HG03196 (cell line): ENCODE results near the gene CD3G.
"Not testable (repeated sequence)": the region's sequence is repeated elsewhere in the genome, so short reads cannot be mapped to it uniquely, and the experiment has no call there.

ENCODE experiments used
- ATAC-seq: cut with Tn5 transposase; IDR thresholded peaks from one replicate; pipeline ENCODE4 v1.9.1; 2021; ENCODE audit not compliant: unreplicated experiment

The CD3G gene

GRCh38 chr11:118343981-118344515 lies at the start of gene CD3G:
TSS of gene CD3G (plus strand) at chr11:118344344. CDS start at chr11:118344424, 80 bp downstream.
- no peak for ATAC-seq

- no peak for ATAC-seq
These were observed 48.9 kb upstream of the CD3G start for GRCh38 chr11:118295199-118295598.

GRCh38 chr11:118295815-118296454 lies 48.2 kb upstream of the CD3G start:
- ATAC-seq, result no peak

- no peak for ATAC-seq
These were observed 42.4 kb upstream of the CD3G start for GRCh38 chr11:118301600-118302195.

- no peak for ATAC-seq
These were observed 39.9 kb upstream of the CD3G start for GRCh38 chr11:118304227-118304567.

GRCh38 chr11:118304568-118305248 lies 39.4 kb upstream of the CD3G start, which contains the start of gene CD3E:
TSS of gene CD3E (plus strand) at chr11:118304730. CDS start at chr11:118304953, 223 bp downstream.
- ATAC-seq, result no peak

GRCh38 chr11:118305726-118306125 lies 38.4 kb upstream of the CD3G start:
- ATAC-seq, result no peak

- no peak for ATAC-seq
These were observed 37.6 kb upstream of the CD3G start for GRCh38 chr11:118306556-118306955.

- not testable (repeated sequence) for ATAC-seq
These were observed 35.1 kb upstream of the CD3G start for GRCh38 chr11:118308995-118309528.

- ATAC-seq, result no peak
These were observed 33.9 kb upstream of the CD3G start for GRCh38 chr11:118310271-118310670.

GRCh38 chr11:118310781-118311485 lies 33.2 kb upstream of the CD3G start:
- no peak for ATAC-seq

- ATAC-seq, result no peak
These were observed 32.6 kb upstream of the CD3G start for GRCh38 chr11:118311518-118311917.

GRCh38 chr11:118312328-118312727 lies 31.8 kb upstream of the CD3G start:
- no peak for ATAC-seq

- no peak for ATAC-seq
These were observed 30.9 kb upstream of the CD3G start for GRCh38 chr11:118313242-118313641.

GRCh38 chr11:118314988-118315411 lies 29.1 kb upstream of the CD3G start:
- ATAC-seq, result no peak

GRCh38 chr11:118318124-118318523 lies 26.0 kb upstream of the CD3G start:
- no peak for ATAC-seq

- no peak for ATAC-seq
These were observed 25.4 kb upstream of the CD3G start for GRCh38 chr11:118318581-118319336.

GRCh38 chr11:118319337-118319707 lies 24.8 kb upstream of the CD3G start:
- ATAC-seq, result no peak

GRCh38 chr11:118320515-118320914 lies 23.6 kb upstream of the CD3G start:
- ATAC-seq, result no peak

GRCh38 chr11:118321386-118322082 lies 22.6 kb upstream of the CD3G start:
- ATAC-seq, result no peak
